Ovary (tissue), 9 donors: Measurements from ENCODE around the gene TMEM132D. TPM values are rescaled to one million over a fixed set of nuclear protein-coding genes. Genes with fewer than 3 reads are reported as not detected.

Experiments
- DNase-seq, 5 donors: peaks; one replicate each; pipeline ENCODE4 v3.0.0-alpha.2; 2019 to 2020
- H3K27ac ChIP-seq, 2 donors: fragments of 200-600 bp; one replicate each; pipeline versions ENCODE4 v1.5.1 to v1.8.0; 2019 to 2022
- H3K27me3 ChIP-seq: fragments of 200-600 bp; one replicate; pipeline ENCODE4 v1.8.0; 2022
- H3K36me3 ChIP-seq: fragments of 200-600 bp; sonication (generic); one replicate; pipeline ENCODE4 v1.5.1; 2019
- H3K4me1 ChIP-seq: one replicate; pipeline ENCODE4 v1.8.1; 2013; ENCODE audit warnings: mild to moderate bottlenecking, moderate library complexity; ENCODE audit not compliant: insufficient read depth
- H3K4me3 ChIP-seq: fragments of 200-600 bp; sonication (generic); one replicate; pipeline ENCODE4 v1.5.1; 2017
- H3K9me3 ChIP-seq, 2 donors: fragments of 200-600 bp in 1 of 2; sonication (generic) in 1 of 2; one replicate each; pipeline versions ENCODE4 v1.5.1 to v1.8.1; 2013 to 2019; ENCODE audit warnings: mild to moderate bottlenecking in 1 of 2, moderate library complexity in 1 of 2
- CTCF ChIP-seq, 3 donors: fragments of 450-650 bp in 2 of 3; fragments of 200-600 bp in 1 of 3; IDR thresholded peaks; one replicate each; pipeline versions ENCODE4 v1.5.1 to v1.8.0; 2016 to 2022; ENCODE audit warnings: antibody characterized with exemption in 3 of 3, mild to moderate bottlenecking in 1 of 3
- EP300 ChIP-seq: sonication (generic); formaldehyde crosslinking; IDR thresholded peaks from one replicate; pipeline ENCODE4 v1.6.1; 2017; ENCODE audit warnings: antibody characterized with exemption
- POLR2A ChIP-seq: fragments of 450-650 bp; IDR thresholded peaks from one replicate; pipeline ENCODE4 v1.6.1; 2017; ENCODE audit warnings: antibody characterized with exemption, mild to moderate bottlenecking, moderate library complexity
- WGBS, 3 donors: extraction: QIAGEN DNeasy Blood & Tissue Kit in 1 of 3; methylation state at CpG; one replicate each; pipeline versions ENCODE4 v1.1.5 to v1.1.7; 2013 to 2017; 5-methylcytosine and 5-hydroxymethylcytosine counted together
- intact Hi-C, 4 donors: fragments of 100-400 bp; cut with DNase I; formaldehyde crosslinking; loops; one replicate each; pipeline versions ENCODE4 v1.11.0 to v1.15.1; 2022 to 2023
- polyA plus RNA-seq, 2 donors: library from polyadenylated mRNA; stranded (reverse); fragments of 200-250 nt in 1 of 2; fragments of 350-450 nt in 1 of 2; fragmentation: Illumina TruSeq in 1 of 2; extraction: RNeasy Lipid Tissue Mini Kit (QIAGEN cat#74804) in 1 of 2; gene quantifications; one replicate each; pipeline ENCODE4 v1.2.3, GENCODE V29; 2013 to 2014
- total RNA-seq, 7 donors: library from RNA; depleted of rRNA in 2 of 7; stranded (reverse); fragments of >200 nt in 2 of 7; fragmentation: NEBNext Ultra II Directional in 3 of 7; extraction: Animal tissue kit (Norgen Biotek cat#: 25700) in 3 of 7; gene quantifications; one replicate each; pipeline versions ENCODE4 v1.1.0 to v1.2.4, GENCODE V29; 2016 to 2023
- donor health status: DM: no; HTN: no; CAD: no; lungs with moderate emphysema.
- donor health status: DM: no; HTN: no; CAD: no.
- donor health status: Bipolar disorder and iron deficiency.
- donor health status: DM: yes; HTN: yes; CAD: no.
- donor health status: DM: no; HTN: no; CAD: no.
- donor health status: DM: yes; HTN: yes; CAD: no.

The TMEM132D gene
- total and polyA plus RNA-seq, 9 donors: 0.04 TPM; not detected in 8

- no peak for TF ChIP-seq CTCF (IDR thresholded peaks at IDR 0.05)
- TF ChIP-seq EP300: no peak
- TF ChIP-seq POLR2A: no peak
Measured at GRCh38 chr12:129815846-129816245, 88.0 kb downstream of the TMEM132D start.

DNA sequence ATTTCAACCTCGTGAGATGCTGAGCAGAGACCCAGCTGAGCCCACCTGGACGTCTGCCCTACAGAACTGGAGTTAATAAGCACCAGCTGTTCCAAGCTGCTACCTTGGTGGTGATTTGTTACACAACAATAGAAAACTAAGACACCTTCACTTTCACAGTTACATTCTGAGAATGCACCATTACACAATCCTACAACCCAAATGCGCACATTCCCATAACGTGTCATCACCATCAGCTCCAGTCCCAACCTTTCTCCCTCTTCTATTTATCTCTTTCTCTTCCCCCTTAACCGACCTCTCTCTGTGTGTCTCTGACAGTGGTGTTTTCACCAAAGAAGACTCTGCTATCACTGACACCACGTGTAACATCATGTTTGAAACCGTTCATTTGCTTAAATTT, 91.9 kb downstream of the TMEM132D start:
- Histone ChIP-seq H3K4me1 (no peaks in the 10 kb centered on the region), H3K27ac (no peak overlapping the region), H3K36me3 (no peaks in the 10 kb centered on the region), H3K27me3 (no peaks in the 10 kb centered on the region), H3K9me3 (no peaks in the 10 kb centered on the region), H3K4me3 (no peak overlapping the region)
- WGBS, 3 donors: 60 to 66% (median 64%) methylated on average over 7 of the region's 7 CpGs
- intact Hi-C loops: no loop called here
- DNase-seq: no peak
- TF ChIP-seq POLR2A (no peak), CTCF (IDR thresholded peaks at IDR 0.05) (no peak), EP300 (no peak)

More at GRCh38 chr12:129815846-129816245, 88.0 kb downstream of the TMEM132D start:
- H3K4me1 ChIP-seq: no peaks in the 10 kb centered on the region
- H3K27me3 ChIP-seq: no peaks in the 10 kb centered on the region
- intact Hi-C loops: no loop called here
- no peaks in the 10 kb centered on the region for H3K9me3 ChIP-seq
- H3K4me3 ChIP-seq: no peak overlapping the region
- no peak overlapping the region for H3K27ac ChIP-seq
- WGBS, 3 donors: 42 to 58% (median 54%) methylated on average over 8 of the region's 8 CpGs
- no peaks in the 10 kb centered on the region for H3K36me3 ChIP-seq
- DNase-seq: no peak

- WGBS, 3 donors: 80 to 89% (median 82%) methylated on average over 11 of the region's 11 CpGs
- Histone ChIP-seq H3K9me3 (no peaks in the 10 kb centered on the region), H3K4me1 (no peaks in the 10 kb centered on the region), H3K27me3 (no peaks in the 10 kb centered on the region), H3K27ac (no peak overlapping the region), H3K4me3 (no peak overlapping the region), H3K36me3 (no peaks in the 10 kb centered on the region)
- TF ChIP-seq CTCF (IDR thresholded peaks at IDR 0.05) (no peak), POLR2A (no peak), EP300 (no peak)
- no peak for DNase-seq
- intact Hi-C loops: no loop called here
Measured at GRCh38 chr12:129807136-129807535, 96.7 kb downstream of the TMEM132D start.

- Histone ChIP-seq H3K4me3 (no peak overlapping the region), H3K9me3 (no peaks in the 10 kb centered on the region), H3K36me3 (no peaks in the 10 kb centered on the region), H3K27ac (no peak overlapping the region), H3K4me1 (no peaks in the 10 kb centered on the region), H3K27me3 (no peaks in the 10 kb centered on the region)
- intact Hi-C loops: no loop called here
- TF ChIP-seq POLR2A (no peak), EP300 (no peak), CTCF (IDR thresholded peaks at IDR 0.05) (no peak)
- no peak for DNase-seq
- WGBS, 3 donors: 86 to 91% (median 88%) methylated on average over 5 of the region's 5 CpGs
Measured at GRCh38 chr12:129791396-129791795, 112.4 kb downstream of the TMEM132D start.

DNA sequence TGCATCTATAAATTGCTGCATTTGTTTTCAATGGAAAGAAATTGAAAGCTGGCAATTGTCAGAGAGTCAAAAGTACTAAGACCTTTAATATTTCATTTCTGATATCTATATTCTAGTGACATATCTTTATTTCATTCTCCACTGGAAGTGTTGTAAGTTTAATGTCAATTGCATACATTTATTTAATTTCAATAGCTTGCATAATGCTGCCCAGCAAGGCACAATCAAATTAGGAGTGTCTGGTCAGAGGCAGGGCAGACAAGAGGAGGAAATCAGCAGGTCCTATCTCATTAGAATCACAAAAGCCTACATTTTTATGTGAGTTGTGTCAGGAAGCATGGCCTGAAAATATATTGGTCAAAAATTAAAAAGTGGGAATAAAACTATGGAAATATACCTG, 112.9 kb downstream of the TMEM132D start:
- intact Hi-C loops: no loop called here
- no peak overlapping the region for H3K27ac ChIP-seq
- H3K4me3 ChIP-seq: no peak overlapping the region
- no peaks in the 10 kb centered on the region for H3K36me3 ChIP-seq
- H3K27me3 ChIP-seq: no peaks in the 10 kb centered on the region
- no peak for TF ChIP-seq POLR2A
- no peak for TF ChIP-seq EP300
- no peak for TF ChIP-seq CTCF (IDR thresholded peaks at IDR 0.05)
- no peak for DNase-seq
- no peaks in the 10 kb centered on the region for H3K4me1 ChIP-seq
- no peaks in the 10 kb centered on the region for H3K9me3 ChIP-seq
